ENCODE data around the gene ATG3. TPM values are rescaled to one million over a fixed set of nuclear protein-coding genes. Genes with fewer than 3 reads are reported as not detected.
"Not testable (repeated sequence)": the region's sequence is repeated elsewhere in the genome, so short reads cannot be mapped to it uniquely, and the experiment has no call there.

The ATG3 gene
- total and polyA plus RNA-seq, 3 donors from 2014 or later: 108 to 200 (median 126) TPM

- Histone ChIP-seq H3K27me3 (no peaks in the 10 kb centered on the region), H3K36me3 (ENCODE audit: low read depth, missing control alignments) (no peaks in the 10 kb centered on the region)
- intact Hi-C loops (cut with DNase I; ENCODE audit: low total_unique reads): no loop called here
Measured at GRCh38 chr3:112500621-112501020, 61.1 kb downstream of the ATG3 start.

GRCh38 chr3:112498914-112499711, 62.6 kb downstream of the ATG3 start, which contains the start of gene BTLA:
Gene BTLA, minus strand, starts transcription at chr3:112499472. Its CDS starts 114 bp downstream, at chr3:112499358.
- DNase-seq: no peak

More at GRCh38 chr3:112500621-112501020, 61.1 kb downstream of the ATG3 start:
- Histone ChIP-seq H3K4me1 (no peaks in the 10 kb centered on the region), H3K27ac (no peak overlapping the region), H3K9me3 (no peaks in the 10 kb centered on the region), H3K4me3 (no peak overlapping the region)
- TF ChIP-seq CTCF (IDR thresholded peaks at IDR 0.05) (no peak), POLR2A (IDR thresholded peaks at IDR 0.05) (no peak)
- WGBS, 2 donors: 85 to 88% methylated on average over 2 of the region's 2 CpGs
- DNase-seq: no peak

GRCh38 chr3:112497897-112498548, 63.7 kb downstream of the ATG3 start:
- TF ChIP-seq POLR2A (IDR thresholded peaks at IDR 0.05) (no peak), CTCF (IDR thresholded peaks at IDR 0.05) (no peak)
- no peak for DNase-seq
- intact Hi-C loops (cut with DNase I; ENCODE audit: low total_unique reads): no loop called here
- 69 to 79% methylated on average over 11 of the region's 11 CpGs for WGBS, 2 donors
- H3K27ac ChIP-seq: no peak overlapping the region
- H3K9me3 ChIP-seq: no peaks in the 10 kb centered on the region
- no peak overlapping the region for H3K4me3 ChIP-seq
- H3K36me3 ChIP-seq (ENCODE audit: low read depth, missing control alignments): no peaks in the 10 kb centered on the region
- no peaks in the 10 kb centered on the region for H3K4me1 ChIP-seq
- H3K27me3 ChIP-seq: no peaks in the 10 kb centered on the region

More at GRCh38 chr3:112498914-112499711, 62.6 kb downstream of the ATG3 start, which contains the start of gene BTLA:
- no peak within 1 kb of the TSS for H3K4me3 ChIP-seq
- H3K36me3 ChIP-seq (ENCODE audit: low read depth, missing control alignments): no peaks in the 10 kb centered on the region
- H3K27ac ChIP-seq: no peak within 1 kb of the TSS
- 63 to 70% methylated on average over 12 of the region's 12 CpGs for WGBS, 2 donors
- intact Hi-C loops (cut with DNase I; ENCODE audit: low total_unique reads): no loop called here
- TF ChIP-seq POLR2A (IDR thresholded peaks at IDR 0.05) (no peak), CTCF (IDR thresholded peaks at IDR 0.05) (no peak)
- H3K9me3 ChIP-seq: no peaks in the 10 kb centered on the region
- H3K27me3 ChIP-seq: no peaks in the 10 kb centered on the region
- no peaks in the 10 kb centered on the region for H3K4me1 ChIP-seq

- H3K4me3 ChIP-seq: no peak overlapping the region
- no peaks in the 10 kb centered on the region for H3K36me3 ChIP-seq (ENCODE audit: low read depth, missing control alignments)
- H3K27me3 ChIP-seq: no peaks in the 10 kb centered on the region
- TF ChIP-seq CTCF (IDR thresholded peaks at IDR 0.05): no peak
- TF ChIP-seq POLR2A (IDR thresholded peaks at IDR 0.05): no peak
- intact Hi-C loops (cut with DNase I; ENCODE audit: low total_unique reads): no loop called here
- no peaks in the 10 kb centered on the region for H3K4me1 ChIP-seq
- H3K9me3 ChIP-seq: no peaks in the 10 kb centered on the region
- WGBS, 2 donors: 87% methylated on average over 5 of the region's 5 CpGs
- no peak overlapping the region for H3K27ac ChIP-seq
- DNase-seq: no peak
Measured at GRCh38 chr3:112496366-112497067, 65.2 kb downstream of the ATG3 start.

GRCh38 chr3:112494448-112494767, 67.4 kb downstream of the ATG3 start:
- H3K4me3 ChIP-seq; H3K36me3 ChIP-seq (ENCODE audit: low read depth, missing control alignments); H3K27me3 ChIP-seq; H3K9me3 ChIP-seq; H3K27ac ChIP-seq; intact Hi-C loops (cut with DNase I; ENCODE audit: low total_unique reads); H3K4me1 ChIP-seq; DNase-seq: not testable (repeated sequence)
- WGBS, 2 donors: 96 to 97% methylated on average over 3 of the region's 3 CpGs

All from testis (tissue), 3 donors.